ENCODE data around the gene TEKT5.

Gene TEKT5

DNA sequence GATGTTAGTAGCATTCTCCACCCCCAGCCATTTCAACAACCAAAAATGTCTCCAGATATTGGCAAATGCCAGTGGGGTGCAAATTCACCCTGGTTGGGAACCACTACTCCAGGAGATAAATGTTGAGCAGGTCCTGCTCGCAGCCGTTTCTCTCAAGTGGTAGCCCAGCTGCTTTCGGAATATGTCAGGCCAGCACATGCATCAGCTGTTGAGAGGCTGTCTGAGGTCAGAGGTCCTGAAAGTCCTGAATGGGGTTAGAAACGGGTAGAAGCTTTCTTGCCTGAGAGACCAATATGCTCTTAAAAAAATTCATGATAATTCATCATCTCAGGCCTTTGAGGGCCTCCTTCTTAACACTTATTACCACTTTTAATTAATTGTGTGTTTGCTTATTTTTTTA lies 31.0 kb downstream of the TEKT5 start:
- no peak for TF ChIP-seq EZH2phosphoT487 (conservative IDR thresholded peaks at IDR 0.05; ENCODE audit: low read length)
- TF ChIP-seq CTCF (IDR thresholded peaks at IDR 0.05; ENCODE audit: insufficient read depth, low read length, poor library complexity, severe bottlenecking), result no peak
- no peak overlapping the region for H3K27ac ChIP-seq (ENCODE audit: low read depth, low read length)
- H3K4me2 ChIP-seq (ENCODE audit: low read depth, low read length, poor library complexity, severe bottlenecking), result no peak overlapping the region
- H3K27me3 ChIP-seq (ENCODE audit: low read length), result no peaks in the 10 kb centered on the region
- no peaks in the 10 kb centered on the region for H4K20me1 ChIP-seq (ENCODE audit: low read depth, low read length)
- H3K4me3 ChIP-seq (ENCODE audit: insufficient read depth, low read length, poor library complexity, severe bottlenecking), result no peak overlapping the region
- H2AFZ ChIP-seq (ENCODE audit: low read depth, low read length, severe bottlenecking), result no peak overlapping the region
- no peaks in the 10 kb centered on the region for H3K36me3 ChIP-seq (ENCODE audit: low read length)
- H3K79me2 ChIP-seq (ENCODE audit: insufficient read depth, low read length), result no peaks in the 10 kb centered on the region
- H3K9me2 ChIP-seq (replicated peaks; ENCODE audit: insufficient read depth, low read length), result no peaks in the 10 kb centered on the region
- no peaks in the 10 kb centered on the region for H3F3A ChIP-seq (ENCODE audit: insufficient read depth)
- H3K9ac ChIP-seq (ENCODE audit: low read length), result no peak overlapping the region
- H3K9me3 ChIP-seq (ENCODE audit: insufficient read depth, low read length), result no peaks in the 10 kb centered on the region

GRCh38 chr16:10663146-10663545 lies 31.6 kb downstream of the TEKT5 start:
- Histone ChIP-seq H3K9me2 (replicated peaks; ENCODE audit: insufficient read depth, low read length) (no peaks in the 10 kb centered on the region), H3K9me3 (ENCODE audit: insufficient read depth, low read length) (no peaks in the 10 kb centered on the region), H3K4me2 (ENCODE audit: low read depth, low read length, poor library complexity, severe bottlenecking) (no peak overlapping the region), H2AFZ (ENCODE audit: low read depth, low read length, severe bottlenecking) (no peak overlapping the region), H3K4me3 (ENCODE audit: insufficient read depth, low read length, poor library complexity, severe bottlenecking) (no peak overlapping the region), H3K36me3 (ENCODE audit: low read length) (no peaks in the 10 kb centered on the region), H3F3A (ENCODE audit: insufficient read depth) (no peaks in the 10 kb centered on the region), H3K9ac (ENCODE audit: low read length) (no peak overlapping the region), H3K27me3 (ENCODE audit: low read length) (no peaks in the 10 kb centered on the region), H3K79me2 (ENCODE audit: insufficient read depth, low read length) (no peaks in the 10 kb centered on the region), H4K20me1 (ENCODE audit: low read depth, low read length) (no peaks in the 10 kb centered on the region), H3K27ac (ENCODE audit: low read depth, low read length) (no peak overlapping the region)
- TF ChIP-seq CTCF (IDR thresholded peaks at IDR 0.05; ENCODE audit: insufficient read depth, low read length, poor library complexity, severe bottlenecking) (no peak), EZH2phosphoT487 (conservative IDR thresholded peaks at IDR 0.05; ENCODE audit: low read length) (no peak)

DNA sequence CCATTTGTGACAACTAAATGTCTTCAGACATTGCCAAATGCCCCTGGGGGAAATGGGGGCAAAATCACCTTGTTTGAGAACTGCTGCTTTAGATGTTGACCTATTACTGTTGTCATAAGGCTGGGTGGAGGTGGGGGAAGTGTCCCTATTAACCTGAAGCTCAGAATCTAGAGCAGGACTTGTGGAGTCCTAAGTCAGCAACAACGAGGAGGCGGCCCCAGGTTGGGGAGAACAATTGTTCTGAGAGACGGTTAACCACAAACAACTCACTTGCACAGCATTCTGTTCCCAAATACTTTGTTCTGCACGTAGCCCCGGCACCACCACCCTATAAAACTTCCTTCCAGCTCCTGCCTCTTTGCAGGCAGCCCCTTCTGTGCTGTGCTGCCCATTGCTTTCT lies 32.5 kb downstream of the TEKT5 start:
- H3K79me2 ChIP-seq (ENCODE audit: insufficient read depth, low read length), result no peaks in the 10 kb centered on the region
- no peaks in the 10 kb centered on the region for H3K9me2 ChIP-seq (replicated peaks; ENCODE audit: insufficient read depth, low read length)
- H3K27me3 ChIP-seq (ENCODE audit: low read length), result no peaks in the 10 kb centered on the region
- no peak overlapping the region for H3K4me3 ChIP-seq (ENCODE audit: insufficient read depth, low read length, poor library complexity, severe bottlenecking)
- H3K9me3 ChIP-seq (ENCODE audit: insufficient read depth, low read length), result no peaks in the 10 kb centered on the region
- H3F3A ChIP-seq (ENCODE audit: insufficient read depth), result no peaks in the 10 kb centered on the region
- no peak overlapping the region for H3K9ac ChIP-seq (ENCODE audit: low read length)
- TF ChIP-seq CTCF (IDR thresholded peaks at IDR 0.05; ENCODE audit: insufficient read depth, low read length, poor library complexity, severe bottlenecking) (no peak), EZH2phosphoT487 (conservative IDR thresholded peaks at IDR 0.05; ENCODE audit: low read length) (no peak)
- H4K20me1 ChIP-seq (ENCODE audit: low read depth, low read length), result no peaks in the 10 kb centered on the region
- no peak overlapping the region for H3K27ac ChIP-seq (ENCODE audit: low read depth, low read length)
- H3K4me2 ChIP-seq (ENCODE audit: low read depth, low read length, poor library complexity, severe bottlenecking), result no peak overlapping the region
- no peak overlapping the region for H2AFZ ChIP-seq (ENCODE audit: low read depth, low read length, severe bottlenecking)
- no peaks in the 10 kb centered on the region for H3K36me3 ChIP-seq (ENCODE audit: low read length)

- H3K4me3 ChIP-seq (ENCODE audit: insufficient read depth, low read length, poor library complexity, severe bottlenecking), result no peak overlapping the region
- H3K9me2 ChIP-seq (replicated peaks; ENCODE audit: insufficient read depth, low read length), result no peaks in the 10 kb centered on the region
- no peaks in the 10 kb centered on the region for H3K9me3 ChIP-seq (ENCODE audit: insufficient read depth, low read length)
- H4K20me1 ChIP-seq (ENCODE audit: low read depth, low read length), result no peaks in the 10 kb centered on the region
- H2AFZ ChIP-seq (ENCODE audit: low read depth, low read length, severe bottlenecking), result no peak overlapping the region
- no peak overlapping the region for H3K9ac ChIP-seq (ENCODE audit: low read length)
- TF ChIP-seq CTCF (IDR thresholded peaks at IDR 0.05; ENCODE audit: insufficient read depth, low read length, poor library complexity, severe bottlenecking) (no peak), EZH2phosphoT487 (conservative IDR thresholded peaks at IDR 0.05; ENCODE audit: low read length) (no peak)
- H3K36me3 ChIP-seq (ENCODE audit: low read length), result no peaks in the 10 kb centered on the region
- no peak overlapping the region for H3K4me2 ChIP-seq (ENCODE audit: low read depth, low read length, poor library complexity, severe bottlenecking)
- no peaks in the 10 kb centered on the region for H3F3A ChIP-seq (ENCODE audit: insufficient read depth)
- no peaks in the 10 kb centered on the region for H3K79me2 ChIP-seq (ENCODE audit: insufficient read depth, low read length)
- H3K27ac ChIP-seq (ENCODE audit: low read depth, low read length), result no peak overlapping the region
- H3K27me3 ChIP-seq (ENCODE audit: low read length), result no peaks in the 10 kb centered on the region
Observed at GRCh38 chr16:10661737-10662136, 33.0 kb downstream of the TEKT5 start.

Data from SU-DHL-6 (cell line).